GM13977 (cell line): ENCODE results near the gene TEX2.
A peak's percentile ranks its signal among the peaks of the same experiment; 100 is the strongest.

Experiments
- DNase-seq: peaks from one replicate; pipeline ENCODE4 v3.0.0; 2012; ENCODE audit warnings: low spot score
- CTCF ChIP-seq: IDR thresholded peaks from 2 replicates; pipeline ENCODE4 v1.5.1; 2012; ENCODE audit warnings: mild to moderate bottlenecking, control low read depth; ENCODE audit not compliant: insufficient read depth; ENCODE audit errors: extremely low read depth, missing control alignments
- in situ Hi-C: fragments of 300-500 bp; cut with MboI; formaldehyde crosslinking; loops from one replicate; pipeline ENCODE4 v1.12.0; 2022; ENCODE audit warnings: low sequenced_read_pairs, low pct_unique_long_range_greater_than_20kb, mixed read lengths, inconsistent platforms; ENCODE audit not compliant: unreplicated experiment

The TEX2 gene

DNA sequence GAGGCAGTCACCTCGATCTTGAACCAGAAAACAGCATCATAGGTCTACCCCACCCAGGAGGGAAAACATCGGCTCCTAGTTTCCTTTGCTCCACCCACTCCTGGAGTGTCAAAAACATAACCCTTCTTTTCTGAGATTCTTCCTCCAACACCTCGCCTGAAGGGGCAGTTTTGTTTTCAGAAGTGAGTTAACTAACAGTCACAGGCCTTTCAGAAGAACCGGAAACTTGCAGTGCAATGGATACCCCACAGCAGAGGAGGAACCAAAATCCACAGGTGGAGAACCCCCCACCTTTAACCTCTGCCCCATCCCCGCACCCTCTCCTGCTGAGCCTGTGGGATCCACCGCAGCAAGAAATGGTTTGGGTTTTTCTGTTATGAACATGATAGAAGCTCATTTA lies 7.8 kb upstream of the TEX2 start:
- no peak for TF ChIP-seq CTCF
- DNase-seq = no peak
- in situ Hi-C loops = no loop called here

GRCh38 chr17:64269687-64270649 lies 6.9 kb upstream of the TEX2 start:
- in situ Hi-C loops = no loop called here

DNA sequence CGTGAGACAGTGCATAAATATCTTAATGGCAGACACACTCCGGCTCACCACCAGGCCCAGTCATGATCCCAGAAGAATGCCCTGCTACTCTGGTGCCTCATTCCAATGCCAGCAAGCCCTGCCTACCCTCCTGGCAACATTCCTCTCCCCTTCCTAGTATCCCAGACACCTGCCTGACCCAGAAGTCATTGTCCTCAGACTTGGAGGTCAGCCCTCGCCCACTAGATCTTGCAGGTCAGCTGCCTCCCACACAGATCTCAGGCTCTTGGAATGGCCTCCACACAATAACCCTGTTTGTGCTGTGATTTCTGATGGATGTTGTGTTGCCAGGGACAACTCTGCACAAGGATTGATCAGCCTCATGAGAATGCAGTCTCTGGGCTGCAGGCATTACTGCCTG lies 1.8 kb upstream of the TEX2 start:
- DNase-seq = no peak
- in situ Hi-C loops = no loop called here
- no peak for TF ChIP-seq CTCF

More at GRCh38 chr17:64269687-64270649, 6.9 kb upstream of the TEX2 start:
- no peak for DNase-seq
- no peak for TF ChIP-seq CTCF

GRCh38 chr17:64262198-64262999 lies 661 bp downstream of the TEX2 start:
- TF ChIP-seq CTCF = no peak
- DNase-seq = peak; percentile 64
- in situ Hi-C loops = no loop called here

- no peak for TF ChIP-seq CTCF
- in situ Hi-C loops = no loop called here
- no peak for DNase-seq
Measured at GRCh38 chr17:64261417-64262145, 1.5 kb downstream of the TEX2 start.

DNA sequence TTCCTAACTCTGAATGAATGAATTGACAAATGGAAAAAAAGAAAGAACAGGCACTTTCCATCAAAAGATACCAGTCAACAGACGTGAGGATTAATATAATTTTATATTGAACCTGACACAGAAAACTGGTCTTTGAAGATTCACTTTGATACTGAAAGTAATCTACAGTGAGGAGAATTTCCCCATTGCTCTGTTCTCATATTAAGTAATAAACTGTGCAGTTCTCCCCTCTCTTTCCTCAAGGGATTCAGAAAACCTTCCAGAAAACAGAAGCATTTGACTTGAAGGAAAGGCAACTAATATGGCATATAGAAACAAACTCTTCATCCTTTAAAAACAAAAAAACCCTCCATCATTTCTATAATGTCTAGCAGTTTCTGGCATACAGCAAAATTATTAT lies 2.2 kb downstream of the TEX2 start:
- in situ Hi-C loops = no loop called here
- no peak for TF ChIP-seq CTCF
- peak; percentile 38 for DNase-seq
